GM21723 (cell line): ENCODE measurements around the gene GLT6D1.

Experiments
- ATAC-seq: cut with Tn5 transposase; IDR thresholded peaks from one replicate; pipeline ENCODE4 v1.9.1; 2021; ENCODE audit warnings: mild to moderate bottlenecking, moderate library complexity; ENCODE audit not compliant: unreplicated experiment

GLT6D1 gene

DNA sequence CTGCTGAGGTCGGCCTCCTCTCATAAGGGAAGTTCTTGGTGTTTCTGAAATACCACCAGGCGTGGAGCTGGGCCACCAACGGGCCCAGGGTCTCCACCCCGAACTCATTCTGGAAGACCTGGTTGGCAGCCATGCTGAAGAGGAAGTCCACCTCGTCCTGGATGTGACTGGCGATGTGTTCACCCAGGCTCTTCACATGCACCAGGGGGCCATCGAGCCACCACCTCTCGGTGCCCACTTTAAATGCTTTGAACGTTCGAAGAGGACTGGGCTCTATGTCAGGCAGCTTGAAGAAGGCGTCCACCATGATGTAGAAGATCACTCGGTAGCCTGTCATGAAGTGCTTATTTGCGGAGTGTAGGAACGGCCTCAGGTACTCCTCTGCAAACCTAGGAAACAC lies 15.1 kb downstream of the GLT6D1 start:
- ATAC-seq, result no peak

DNA sequence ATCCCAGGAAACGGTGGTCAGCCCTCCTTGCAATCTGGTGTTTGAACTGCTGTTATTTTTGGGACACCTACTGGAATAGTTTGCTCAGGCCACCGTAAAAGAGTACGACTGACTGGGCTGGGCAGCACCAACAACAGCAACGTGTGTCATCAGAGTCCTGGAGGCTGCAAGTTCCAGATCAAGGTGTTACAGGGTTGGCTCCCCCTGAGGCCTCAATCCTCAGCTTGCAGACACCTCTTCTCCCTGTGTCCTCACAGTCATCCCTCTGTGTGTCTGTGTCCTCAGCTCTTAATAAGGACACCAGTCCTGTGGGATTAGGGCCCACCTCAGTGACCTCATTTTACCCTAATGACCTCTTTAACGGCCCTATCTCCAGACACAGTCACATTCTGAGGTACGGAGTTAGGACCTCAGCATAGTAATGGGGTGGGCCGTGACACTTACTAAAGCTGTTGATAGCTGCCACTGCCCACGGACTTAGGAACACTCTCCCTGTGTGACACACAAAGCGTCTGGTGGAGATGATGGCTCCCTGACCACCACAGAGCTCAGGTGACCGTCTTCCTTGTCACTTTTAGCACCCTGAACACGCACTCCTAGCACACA lies 16.8 kb downstream of the GLT6D1 start:
- no peak for ATAC-seq

- ATAC-seq, result no peak
Measured at GRCh38 chr9:135620558-135620957, 18.8 kb downstream of the GLT6D1 start.

DNA sequence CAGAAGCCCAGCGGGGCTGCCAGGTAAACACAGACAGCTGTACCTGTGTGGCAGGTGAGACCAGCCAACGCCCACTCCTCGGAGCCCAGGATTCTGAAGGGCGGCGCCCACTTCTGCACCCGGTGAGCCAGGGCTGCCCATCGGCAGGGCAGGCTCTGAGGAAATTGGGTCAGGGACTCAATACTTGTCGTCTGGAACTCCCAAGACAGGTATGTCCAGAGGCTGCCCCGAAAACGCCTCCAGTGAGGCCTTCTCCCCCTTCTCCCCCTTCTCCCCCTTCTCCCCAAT lies 19.8 kb downstream of the GLT6D1 start:
- no peak for ATAC-seq

GRCh38 chr9:135618866-135619598 lies 20.3 kb downstream of the GLT6D1 start:
- no peak for ATAC-seq

DNA sequence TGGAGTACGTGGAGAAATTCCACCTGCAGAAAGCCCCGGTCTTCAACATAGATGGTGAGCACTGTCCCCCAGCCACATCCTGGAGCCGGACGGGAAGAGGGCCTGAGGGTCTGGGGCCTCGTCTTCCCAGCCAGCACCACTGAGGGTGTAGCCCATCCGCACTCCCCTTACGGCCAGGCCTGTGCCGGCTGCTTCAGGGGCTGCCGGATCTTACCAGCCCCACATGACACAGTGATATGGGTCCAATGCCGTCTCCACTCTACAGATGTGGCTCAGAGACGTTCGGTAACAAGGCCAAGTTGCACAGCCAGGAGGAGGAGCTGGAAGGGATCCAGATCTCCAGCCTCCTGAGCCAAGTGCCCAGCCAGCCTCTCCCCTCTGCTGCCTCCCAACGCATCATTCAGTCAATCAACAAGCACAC lies 21.3 kb downstream of the GLT6D1 start:
- no peak for ATAC-seq

- no peak for ATAC-seq
Measured at GRCh38 chr9:135617538-135617900, 21.8 kb downstream of the GLT6D1 start.

DNA sequence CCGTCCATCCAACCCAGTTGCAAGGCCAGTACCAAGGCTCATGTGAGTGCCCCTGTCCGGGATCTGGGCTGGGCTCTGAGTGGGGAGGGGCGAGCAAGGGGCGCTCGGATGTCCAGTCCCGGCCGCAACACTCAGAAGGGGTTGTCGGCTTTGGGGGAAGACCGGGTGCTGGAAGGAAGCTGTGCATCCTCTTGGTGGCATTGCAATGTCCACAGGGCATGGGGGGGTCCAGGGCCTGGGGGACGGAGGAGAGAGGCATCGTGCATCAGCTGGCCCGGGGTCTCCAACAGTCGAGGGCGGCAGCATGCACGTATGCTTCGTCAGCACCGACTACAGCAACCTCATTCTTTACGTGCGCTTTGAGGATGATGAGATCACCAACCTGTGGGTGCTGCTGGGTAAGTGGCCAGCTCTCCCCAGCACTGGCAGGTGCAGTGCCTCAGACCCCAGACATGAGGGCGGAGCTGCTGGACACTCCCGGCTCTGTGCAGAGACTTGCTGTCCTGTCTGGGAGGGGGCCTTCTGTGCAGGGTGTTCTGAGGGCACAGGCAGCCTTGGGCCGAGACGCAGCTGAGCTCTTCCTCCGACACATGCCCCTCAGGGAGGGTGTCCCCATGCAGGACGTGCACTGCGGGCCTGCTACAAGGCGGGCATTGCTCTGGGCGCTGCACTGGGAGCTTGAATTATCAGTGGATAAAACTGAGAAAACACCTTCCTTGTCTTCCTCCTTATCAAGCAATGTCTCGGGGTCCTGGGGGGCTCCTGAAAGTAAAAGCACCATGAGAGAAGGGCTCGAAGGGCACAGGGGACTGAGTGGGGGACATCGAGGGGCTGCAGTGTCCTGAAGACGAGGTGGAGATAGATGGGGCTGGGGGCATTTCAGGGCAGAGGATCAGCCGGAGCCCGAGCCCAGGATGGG lies 22.5 kb downstream of the GLT6D1 start:
- no peak for ATAC-seq

GRCh38 chr9:135615666-135616618 lies 23.4 kb downstream of the GLT6D1 start:
- ATAC-seq, result no peak

GRCh38 chr9:135614821-135615665 lies 24.3 kb downstream of the GLT6D1 start:
- ATAC-seq, result no peak

DNA sequence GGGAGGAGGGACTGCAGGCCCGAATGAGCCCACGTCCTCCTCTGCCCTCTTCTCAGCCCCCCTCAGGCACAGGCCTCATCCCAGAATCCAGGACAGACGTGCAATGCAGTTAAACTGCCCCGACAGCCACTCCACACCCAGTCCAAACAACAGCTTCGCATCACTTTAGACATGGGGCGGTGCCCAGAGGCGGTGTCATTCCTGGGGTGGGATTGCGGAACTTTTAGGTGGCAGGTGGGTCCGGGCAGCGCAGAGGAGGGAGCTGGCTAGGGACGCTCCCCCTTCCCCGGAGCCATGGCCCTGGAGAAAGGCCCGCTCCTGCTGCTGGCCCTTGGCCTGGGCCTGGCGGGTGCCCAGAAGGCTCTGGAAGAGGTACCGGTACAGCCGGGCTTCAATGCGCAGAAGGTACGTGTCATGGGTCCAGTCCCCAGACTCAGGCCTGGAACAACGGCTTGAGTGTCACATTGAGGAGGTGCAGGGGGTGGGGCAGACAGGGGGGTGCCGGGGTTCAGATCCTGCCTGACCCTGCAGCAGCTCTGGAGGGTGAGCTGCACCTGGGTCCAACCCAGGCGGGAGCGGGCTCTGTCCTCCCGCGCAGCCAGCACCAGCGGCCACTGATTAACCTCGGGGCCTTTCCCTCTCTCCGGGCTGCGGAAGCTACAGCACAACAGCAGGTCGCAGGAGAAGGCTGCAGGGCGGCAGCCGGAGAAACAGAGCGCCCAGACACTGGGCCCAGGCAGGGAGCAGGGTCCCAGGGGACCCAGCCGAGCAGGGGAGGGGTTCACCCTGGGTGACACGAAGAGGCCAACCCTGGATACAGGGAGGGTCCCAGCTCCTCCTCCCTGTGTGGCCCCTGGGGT lies 25.2 kb downstream of the GLT6D1 start:
- ATAC-seq, result no peak

DNA sequence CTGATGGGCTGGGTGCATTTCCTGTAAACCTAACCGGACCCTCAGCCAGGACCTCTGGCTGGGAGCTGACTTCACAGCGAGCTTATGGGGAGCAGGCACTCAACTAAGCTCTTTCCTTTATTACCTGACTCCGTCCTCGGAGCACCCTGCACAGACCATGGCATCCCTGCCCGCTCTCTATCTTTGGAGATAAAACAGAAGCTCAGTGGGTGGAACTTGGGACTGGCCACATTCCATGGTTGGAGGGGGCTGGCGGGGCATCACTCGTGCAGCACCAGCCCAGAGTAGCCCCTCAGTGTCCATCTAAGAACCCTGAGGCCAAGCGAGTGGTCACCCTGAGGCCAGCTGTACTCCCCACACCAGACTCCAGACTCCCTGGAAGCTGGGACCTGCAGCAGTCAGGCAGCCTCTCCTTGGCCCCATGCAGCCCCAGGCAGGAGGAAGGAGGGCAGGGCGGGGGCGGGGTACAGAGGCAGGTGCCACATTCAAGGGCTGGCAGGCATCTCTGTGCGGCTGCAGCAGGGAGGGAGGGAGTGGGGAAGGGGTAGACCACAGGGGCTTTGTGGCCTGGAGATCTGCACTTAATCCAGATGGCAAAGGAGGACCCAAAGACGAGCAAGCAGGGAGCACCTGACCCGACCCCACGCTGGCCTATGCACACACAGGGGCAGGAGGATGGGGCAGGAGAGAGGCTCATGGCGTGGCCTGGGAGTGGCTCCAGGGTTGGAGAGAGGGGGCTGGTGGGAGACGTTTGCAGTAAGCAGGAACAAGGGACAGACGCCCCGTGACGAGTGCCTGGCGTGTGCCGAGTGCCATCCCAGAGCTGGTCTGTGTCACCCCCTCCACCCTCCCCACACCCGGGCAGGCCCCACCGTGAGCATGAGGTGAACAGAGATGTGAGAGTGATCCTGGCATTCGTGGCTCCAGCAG lies 26.1 kb downstream of the GLT6D1 start:
- ATAC-seq, result no peak

- ATAC-seq, result no peak
Measured at GRCh38 chr9:135612437-135612836, 26.9 kb downstream of the GLT6D1 start.

DNA sequence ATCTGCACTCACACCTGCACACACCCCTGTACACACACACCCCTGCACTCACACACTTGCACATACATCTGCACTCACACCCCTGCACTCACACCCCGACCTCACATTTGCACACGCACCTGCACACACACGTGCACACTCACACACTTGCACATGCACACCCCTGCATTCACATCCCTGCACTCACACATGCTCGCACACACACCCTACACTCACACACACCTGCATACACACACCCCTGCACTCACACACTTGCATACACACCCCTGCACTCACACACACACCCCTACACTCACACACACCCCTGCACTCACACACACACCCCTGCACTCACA lies 27.5 kb downstream of the GLT6D1 start:
- no peak for ATAC-seq

DNA sequence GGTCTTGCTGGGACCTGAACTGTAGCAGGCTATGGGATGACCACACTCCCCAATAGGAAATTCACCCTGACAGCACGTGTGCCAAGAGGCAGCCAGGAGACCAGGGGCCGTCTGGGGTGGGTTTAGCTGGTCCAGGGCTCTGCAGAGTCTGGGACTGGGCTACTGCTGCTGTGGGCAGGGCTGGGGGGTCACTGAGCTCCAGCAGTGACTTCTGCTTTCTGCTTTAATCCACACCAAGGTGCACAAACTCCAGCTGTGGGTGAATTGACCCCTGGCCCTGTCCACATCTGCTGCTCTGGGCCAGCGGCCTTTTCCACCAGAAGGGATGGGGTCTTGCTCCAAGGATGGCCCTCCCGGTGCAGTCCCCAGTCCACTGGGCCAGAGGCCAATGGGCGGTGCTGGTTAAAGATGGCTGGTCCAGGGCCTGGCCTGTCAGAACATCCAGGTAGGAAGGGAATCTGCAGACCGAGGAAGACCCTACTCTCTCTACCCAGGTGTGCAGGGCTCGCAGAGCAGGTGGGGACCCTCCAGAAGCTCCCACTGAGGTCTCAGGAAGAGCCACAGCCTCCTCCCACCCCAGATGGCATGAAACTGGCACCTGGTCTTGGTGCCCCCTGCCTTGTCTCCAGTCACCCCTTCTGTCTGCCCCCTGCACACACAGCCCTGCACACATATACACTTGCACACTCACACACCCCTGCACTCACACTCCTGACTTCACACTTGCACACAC lies 28.0 kb downstream of the GLT6D1 start:
- ATAC-seq, result no peak

- no peak for ATAC-seq
Measured at GRCh38 chr9:135610290-135611141, 28.8 kb downstream of the GLT6D1 start.
